ENCODE data around the gene TEX30. TPM values are rescaled to one million over a fixed set of nuclear protein-coding genes. Genes with fewer than 3 reads are reported as not detected.

The TEX30 gene
- polyA plus RNA-seq, 1 experiment, result 13.0 TPM

DNA sequence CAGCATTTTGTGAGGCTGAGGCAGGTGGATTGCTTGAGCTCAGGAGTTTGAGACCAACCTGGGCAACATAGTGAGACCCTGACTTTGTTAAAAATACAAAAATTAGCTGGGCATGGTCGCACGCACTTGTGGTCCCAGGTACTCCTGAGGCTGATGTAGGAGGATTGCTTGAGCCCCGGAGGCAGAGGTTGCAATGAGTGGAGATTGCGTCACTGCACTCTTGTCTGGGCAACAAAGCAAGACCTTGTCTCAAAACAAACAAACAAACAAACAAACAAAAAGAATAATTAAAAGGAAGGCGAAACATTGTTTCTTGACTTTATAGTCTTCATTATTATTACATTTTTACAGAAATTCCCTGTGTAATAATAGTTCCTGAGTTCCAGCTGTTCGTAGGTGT lies 41.2 kb upstream of the TEX30 start:
- Histone ChIP-seq H3K27ac (ENCODE audit: low read depth, low read length) (no peak overlapping the region), H3K4me3 (ENCODE audit: low read depth, low read length) (no peak overlapping the region), H3K27me3 (ENCODE audit: control insufficient read depth, insufficient read depth, low read length) (no peaks in the 10 kb centered on the region), H3K9me3 (ENCODE audit: control insufficient read depth, insufficient read depth, low read length) (peaks cover 5% of the 10 kb centered on the region)
- no peak for DNase-seq (ENCODE audit: low read depth, low spot score)
- no peak for TF ChIP-seq CTCF (IDR thresholded peaks at IDR 0.05; ENCODE audit: low read depth, low read length)
- CTCF ChIA-PET, result interaction anchor here (1.2 kb wide), 1 partner anchor 14 kb away, joined by 3 read pairs; no protein-coding TSS in a partner anchor
- POLR2A ChIA-PET, result no interaction called here

DNA sequence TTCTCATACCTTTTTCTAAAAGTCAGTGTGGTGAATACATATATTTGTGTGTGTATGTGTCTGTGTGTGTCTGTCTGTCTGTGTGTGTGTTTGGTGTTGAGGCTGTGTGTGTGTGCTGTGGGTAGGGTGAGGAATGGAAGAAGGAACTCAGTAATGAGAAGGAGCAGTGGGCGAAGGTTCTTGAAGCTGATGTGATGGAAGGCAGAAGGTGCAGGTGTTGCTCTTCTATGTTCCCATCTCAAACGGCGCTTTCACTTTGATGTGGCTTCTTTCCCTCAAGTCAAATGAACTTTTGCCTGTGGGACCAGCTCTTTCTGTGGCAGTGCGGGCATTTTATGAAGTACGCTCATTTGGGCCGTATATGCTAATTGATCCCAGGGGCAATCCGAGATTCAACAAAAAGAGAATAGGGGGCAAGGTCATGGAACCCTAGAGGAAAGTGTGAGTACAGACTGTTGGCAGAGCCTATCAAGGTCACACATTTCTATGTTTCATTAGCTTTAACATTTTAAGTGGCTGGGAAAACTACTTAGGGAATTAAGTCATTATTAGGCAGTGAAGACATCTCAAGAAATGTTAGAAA lies 40.5 kb upstream of the TEX30 start:
- POLR2A ChIA-PET, result no interaction called here
- CTCF ChIA-PET, result interaction anchor here (0.7 to 1.6 kb wide), 3 partner anchors 13 to 56 kb away, joined by 3 to 10 read pairs (median 3); partner anchors contain the start of genes BIVM and POGLUT2
- no peak overlapping the region for H3K4me3 ChIP-seq (ENCODE audit: low read depth, low read length)
- no peak overlapping the region for H3K27ac ChIP-seq (ENCODE audit: low read depth, low read length)
- no peaks in the 10 kb centered on the region for H3K27me3 ChIP-seq (ENCODE audit: control insufficient read depth, insufficient read depth, low read length)
- TF ChIP-seq CTCF (IDR thresholded peaks at IDR 0.05; ENCODE audit: low read depth, low read length), result no peak
- no peak for DNase-seq (ENCODE audit: low read depth, low spot score)
- H3K9me3 ChIP-seq (ENCODE audit: control insufficient read depth, insufficient read depth, low read length), result peaks cover 8% of the 10 kb centered on the region

DNA sequence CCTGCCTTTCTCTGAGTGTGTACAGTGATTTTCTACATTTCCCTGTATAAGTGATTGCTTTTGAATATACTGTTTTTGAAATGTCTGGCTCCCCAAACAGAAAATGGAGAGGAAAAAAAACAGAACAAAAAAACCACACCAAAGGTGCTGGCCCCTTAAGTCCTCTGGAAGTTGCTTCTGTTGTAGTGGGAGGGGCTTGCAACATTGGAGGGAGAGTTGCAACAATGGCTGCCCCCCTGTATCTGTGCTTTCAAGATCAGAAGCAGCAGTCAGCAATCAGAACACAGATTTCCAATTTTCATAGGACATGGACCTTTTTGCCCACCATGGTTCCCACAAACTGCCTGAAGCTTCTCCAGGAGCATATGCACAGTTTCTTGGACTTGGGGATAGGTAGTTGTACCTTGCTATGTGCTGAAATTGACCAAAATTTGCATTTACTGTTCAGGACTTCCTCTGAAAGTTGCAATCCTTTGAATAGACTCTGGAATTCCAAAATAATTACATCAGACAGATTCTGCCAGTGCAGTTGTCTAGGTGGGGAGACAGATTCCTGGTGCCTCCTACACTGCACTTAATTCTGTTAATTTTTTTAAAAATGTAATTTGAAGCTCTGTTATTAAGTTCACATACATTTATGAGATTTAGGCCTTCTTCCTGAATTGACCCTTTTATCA lies 39.2 kb upstream of the TEX30 start:
- DNase-seq (ENCODE audit: low read depth, low spot score), result no peak
- ChIA-PET POLR2A (no interaction called here), CTCF (interaction anchor here (1.1 to 1.6 kb wide), 2 partner anchors 13 to 58 kb away, joined by 3 to 10 read pairs; partner anchors contain the start of genes BIVM and POGLUT2)
- TF ChIP-seq CTCF (IDR thresholded peaks at IDR 0.05; ENCODE audit: low read depth, low read length), result no peak
- peaks cover 8% of the 10 kb centered on the region for H3K9me3 ChIP-seq (ENCODE audit: control insufficient read depth, insufficient read depth, low read length)
- H3K27me3 ChIP-seq (ENCODE audit: control insufficient read depth, insufficient read depth, low read length), result no peaks in the 10 kb centered on the region
- peak overlapping the region; percentile 42 for H3K27ac ChIP-seq (ENCODE audit: low read depth, low read length)
- 0 out of 2 replicates have a peak overlapping the region, but pooled peaks have one; percentile 8 for H3K4me3 ChIP-seq (ENCODE audit: low read depth, low read length)

DNA sequence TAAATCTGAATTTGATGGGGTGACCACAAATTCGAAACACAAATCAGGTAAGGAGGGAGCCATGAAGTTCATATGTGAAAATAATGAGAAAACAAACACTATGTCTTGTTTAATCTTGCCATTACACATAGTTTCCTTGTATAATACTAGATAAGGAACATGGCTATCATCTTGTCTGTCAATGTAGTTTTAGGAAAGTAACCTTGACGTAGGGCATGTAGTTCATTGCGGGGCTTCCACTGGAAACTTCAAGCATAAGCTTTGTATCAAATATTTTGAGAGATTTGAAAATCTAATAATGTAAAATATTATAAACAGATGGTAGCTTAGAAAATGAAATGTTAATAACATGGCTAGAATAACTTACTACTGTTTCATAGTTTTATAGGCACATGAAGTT lies 34.1 kb upstream of the TEX30 start:
- ChIA-PET CTCF (interaction anchor here (0.6 to 1.5 kb wide), 3 partner anchors 10 to 34 kb away, joined by 3 read pairs; partner anchors contain the start of gene POGLUT2), POLR2A (no interaction called here)
- no peak for DNase-seq (ENCODE audit: low read depth, low spot score)
- H3K9me3 ChIP-seq (ENCODE audit: control insufficient read depth, insufficient read depth, low read length), result peaks cover 8% of the 10 kb centered on the region
- H3K27ac ChIP-seq (ENCODE audit: low read depth, low read length), result no peak overlapping the region
- H3K4me3 ChIP-seq (ENCODE audit: low read depth, low read length), result no peak overlapping the region
- no peaks in the 10 kb centered on the region for H3K27me3 ChIP-seq (ENCODE audit: control insufficient read depth, insufficient read depth, low read length)
- TF ChIP-seq CTCF (IDR thresholded peaks at IDR 0.05; ENCODE audit: low read depth, low read length), result no peak

DNA sequence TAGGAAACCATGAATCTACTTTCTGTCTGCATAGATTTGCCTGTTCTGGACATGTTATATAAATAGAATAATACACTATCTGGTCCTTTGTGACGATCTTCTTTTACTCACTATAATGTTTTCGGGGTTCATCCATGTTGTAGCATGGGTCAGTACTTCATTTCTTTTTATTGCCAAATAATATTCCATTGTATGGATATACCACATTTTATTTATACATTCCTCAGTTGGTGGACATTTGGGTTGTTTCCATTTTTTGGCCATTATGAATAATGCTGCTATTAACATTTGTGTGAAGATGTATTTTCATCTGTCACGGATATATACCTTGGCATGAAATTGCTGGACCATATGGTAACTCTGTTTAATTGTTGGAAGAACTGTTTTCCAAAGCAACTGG lies 32.1 kb upstream of the TEX30 start:
- H3K9me3 ChIP-seq (ENCODE audit: control insufficient read depth, insufficient read depth, low read length), result peaks cover 6% of the 10 kb centered on the region
- no peaks in the 10 kb centered on the region for H3K27me3 ChIP-seq (ENCODE audit: control insufficient read depth, insufficient read depth, low read length)
- no peak for TF ChIP-seq CTCF (IDR thresholded peaks at IDR 0.05; ENCODE audit: low read depth, low read length)
- H3K27ac ChIP-seq (ENCODE audit: low read depth, low read length), result no peak overlapping the region
- no peak overlapping the region for H3K4me3 ChIP-seq (ENCODE audit: low read depth, low read length)
- DNase-seq (ENCODE audit: low read depth, low spot score), result no peak
- CTCF ChIA-PET, result interaction anchor here (1.3 kb wide), 1 partner anchor 226 kb away, joined by 3 read pairs; no protein-coding TSS in a partner anchor
- POLR2A ChIA-PET, result no interaction called here
